ENCODE measurements around the gene ARHGAP30. TPM values are rescaled to one million over a fixed set of nuclear protein-coding genes. Genes with fewer than 3 reads are reported as not detected.

ARHGAP30 gene
- polyA plus RNA-seq, 1 donor (not counting 4 experiments of a cell fraction or from before 2014, with no cell fraction given) = 0.16 TPM

GRCh38 chr1:161061419-161061818, 8.3 kb downstream of the ARHGAP30 start:
- Histone ChIP-seq H3K9ac (ENCODE audit: control insufficient read depth, extremely low read depth, insufficient read depth, low read length) (no peak overlapping the region), H3K9me1 (ENCODE audit: control insufficient read depth, extremely low read depth, insufficient read depth, low read length) (no peaks in the 10 kb centered on the region), H3K4me1 (ENCODE audit: control insufficient read depth, extremely low read depth, insufficient read depth, low read length) (no peaks in the 10 kb centered on the region), H3K36me3 (ENCODE audit: control insufficient read depth in 2 of 2, extremely low read depth in 1 of 2, insufficient read depth in 2 of 2, low read length in 2 of 2) (no peaks in the 10 kb centered on the region), H3K27me3 (ENCODE audit: control insufficient read depth, extremely low read depth, insufficient read depth, low read length) (no peaks in the 10 kb centered on the region), H3K4me3 (ENCODE audit: control insufficient read depth in 2 of 3, extremely low read depth in 1 of 3, insufficient read depth in 2 of 3, low read depth in 1 of 3, low read length in 3 of 3) (no peak overlapping the region), H4K20me1 (ENCODE audit: control insufficient read depth, extremely low read depth, insufficient read depth, low read length) (no peaks in the 10 kb centered on the region), H3K79me2 (ENCODE audit: control insufficient read depth, insufficient read depth, low read length) (no peaks in the 10 kb centered on the region), H3K9me3 (ENCODE audit: control insufficient read depth, low read depth, low read length) (no peaks in the 10 kb centered on the region), H3K4me2 (ENCODE audit: control insufficient read depth, extremely low read depth, insufficient read depth, low read depth, low read length) (no peak overlapping the region), H2AFZ (ENCODE audit: control insufficient read depth, low read length) (no peak overlapping the region), H3K27ac (ENCODE audit: control insufficient read depth, insufficient read depth, low read length) (no peak overlapping the region)
- dilution Hi-C loops (cut with MboI; ENCODE audit: extremely low pct_ligation_motif_present, low sequenced_read_pairs) = no loop called here
- no peak for DNase-seq (ENCODE audit: low read depth, low spot score)
- no peak for FAIRE-seq
- no peak for TF ChIP-seq CTCF (optimal IDR thresholded peaks at IDR 0.05 in 1 of 3, IDR thresholded peaks at IDR 0.05 in 1 of 3, conservative IDR thresholded peaks at IDR 0.05 in 1 of 3; ENCODE audit: extremely low read depth in 1 of 3, insufficient read depth in 2 of 3, low read length in 3 of 3)

GRCh38 chr1:161059293-161059692, 10.4 kb downstream of the ARHGAP30 start:
- Histone ChIP-seq H4K20me1 (ENCODE audit: control insufficient read depth, extremely low read depth, insufficient read depth, low read length) (no peaks in the 10 kb centered on the region), H2AFZ (ENCODE audit: control insufficient read depth, low read length) (no peak overlapping the region), H3K4me2 (ENCODE audit: control insufficient read depth, extremely low read depth, insufficient read depth, low read depth, low read length) (no peak overlapping the region), H3K9me1 (ENCODE audit: control insufficient read depth, extremely low read depth, insufficient read depth, low read length) (no peaks in the 10 kb centered on the region), H3K36me3 (ENCODE audit: control insufficient read depth in 2 of 2, extremely low read depth in 1 of 2, insufficient read depth in 2 of 2, low read length in 2 of 2) (no peaks in the 10 kb centered on the region), H3K27me3 (ENCODE audit: control insufficient read depth, extremely low read depth, insufficient read depth, low read length) (no peaks in the 10 kb centered on the region), H3K9me3 (ENCODE audit: control insufficient read depth, low read depth, low read length) (no peaks in the 10 kb centered on the region), H3K27ac (ENCODE audit: control insufficient read depth, insufficient read depth, low read length) (no peak overlapping the region), H3K9ac (ENCODE audit: control insufficient read depth, extremely low read depth, insufficient read depth, low read length) (no peak overlapping the region), H3K4me3 (ENCODE audit: control insufficient read depth in 2 of 3, extremely low read depth in 1 of 3, insufficient read depth in 2 of 3, low read depth in 1 of 3, low read length in 3 of 3) (no peak overlapping the region), H3K4me1 (ENCODE audit: control insufficient read depth, extremely low read depth, insufficient read depth, low read length) (no peaks in the 10 kb centered on the region), H3K79me2 (ENCODE audit: control insufficient read depth, insufficient read depth, low read length) (no peaks in the 10 kb centered on the region)
- dilution Hi-C loops (cut with MboI; ENCODE audit: extremely low pct_ligation_motif_present, low sequenced_read_pairs) = no loop called here
- TF ChIP-seq EZH2 (IDR thresholded peaks at IDR 0.05; ENCODE audit: low read length) (no peak), CTCF (optimal IDR thresholded peaks at IDR 0.05 in 1 of 3, IDR thresholded peaks at IDR 0.05 in 1 of 3, conservative IDR thresholded peaks at IDR 0.05 in 1 of 3; ENCODE audit: extremely low read depth in 1 of 3, insufficient read depth in 2 of 3, low read length in 3 of 3) (no peak)
- DNase-seq (ENCODE audit: low read depth, low spot score) (no peak), FAIRE-seq (no peak)

All from keratinocyte (primary cell).